ENCODE results near the gene CDH23. TPM values are rescaled to one million over a fixed set of nuclear protein-coding genes. Genes with fewer than 3 reads are reported as not detected.
A peak's percentile ranks its signal among the peaks of the same experiment; 100 is the strongest.

CDH23 gene
- total RNA-seq, 4 donors from 2014 or later: 7.1 to 56.2 (median 25.4) TPM

DNA sequence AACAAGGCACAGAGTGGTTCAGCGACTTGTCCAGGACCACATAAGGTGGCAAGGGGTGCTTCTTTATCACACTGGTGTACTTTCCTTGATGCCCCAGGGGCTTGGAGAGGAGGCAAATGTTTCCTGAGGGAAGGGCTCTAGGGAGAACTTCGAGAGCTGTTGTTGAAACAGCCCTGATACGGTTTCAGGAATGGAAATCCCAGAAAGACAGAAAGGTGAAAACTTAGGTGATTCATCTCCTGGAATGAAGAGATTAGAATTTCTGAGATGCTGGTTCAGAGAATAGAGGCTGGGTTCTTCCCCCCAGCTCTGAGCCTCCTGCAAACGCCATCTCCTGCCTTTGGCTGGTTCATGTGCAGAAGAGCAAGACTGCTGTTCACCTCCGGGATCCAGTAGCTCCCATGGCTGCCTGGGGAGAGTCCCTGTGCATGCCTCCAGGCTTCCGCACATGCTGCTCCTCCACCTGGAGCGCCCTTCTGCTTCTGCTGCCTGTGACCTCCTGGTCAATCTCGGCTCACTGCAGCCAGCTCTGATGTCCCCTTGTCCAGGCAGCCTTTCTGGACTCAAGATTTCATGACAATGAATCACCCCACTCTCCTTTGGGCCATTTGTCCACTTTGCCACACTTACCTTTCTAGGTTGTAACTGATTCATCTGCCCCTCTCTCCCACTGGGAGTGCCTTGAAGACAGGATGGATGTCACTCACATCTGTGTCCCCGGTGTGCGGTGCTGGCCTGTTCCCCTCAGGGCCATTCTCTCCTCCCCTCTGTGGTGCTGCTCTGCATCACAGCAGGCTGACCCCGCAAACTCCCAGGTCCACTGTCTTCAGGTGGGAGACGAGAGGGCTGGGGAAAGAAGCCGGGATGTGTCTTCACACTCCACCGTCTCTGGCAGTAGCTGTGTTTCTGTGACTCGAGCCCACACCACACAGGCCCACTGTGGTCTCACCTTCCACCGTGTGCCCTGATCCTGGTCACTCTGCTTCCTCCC, 3.6 kb upstream of the CDH23 start:
- no peaks in the 10 kb centered on the region for H3K36me3 ChIP-seq
- no peak overlapping the region for H3K27ac ChIP-seq
- DNase-seq: peak in 1 of 2 donors; percentile 2
- no peaks in the 10 kb centered on the region for H3K27me3 ChIP-seq
- intact Hi-C loops (cut with DNase I; ENCODE audit: low total_unique reads): loop anchor here (10.0 kb wide), 1 partner anchor 312 kb away; no protein-coding TSS in a partner anchor
- no peaks in the 10 kb centered on the region for H3K9me3 ChIP-seq
- TF ChIP-seq POLR2A (IDR thresholded peaks at IDR 0.05): no peak
- TF ChIP-seq, protein P1, sequence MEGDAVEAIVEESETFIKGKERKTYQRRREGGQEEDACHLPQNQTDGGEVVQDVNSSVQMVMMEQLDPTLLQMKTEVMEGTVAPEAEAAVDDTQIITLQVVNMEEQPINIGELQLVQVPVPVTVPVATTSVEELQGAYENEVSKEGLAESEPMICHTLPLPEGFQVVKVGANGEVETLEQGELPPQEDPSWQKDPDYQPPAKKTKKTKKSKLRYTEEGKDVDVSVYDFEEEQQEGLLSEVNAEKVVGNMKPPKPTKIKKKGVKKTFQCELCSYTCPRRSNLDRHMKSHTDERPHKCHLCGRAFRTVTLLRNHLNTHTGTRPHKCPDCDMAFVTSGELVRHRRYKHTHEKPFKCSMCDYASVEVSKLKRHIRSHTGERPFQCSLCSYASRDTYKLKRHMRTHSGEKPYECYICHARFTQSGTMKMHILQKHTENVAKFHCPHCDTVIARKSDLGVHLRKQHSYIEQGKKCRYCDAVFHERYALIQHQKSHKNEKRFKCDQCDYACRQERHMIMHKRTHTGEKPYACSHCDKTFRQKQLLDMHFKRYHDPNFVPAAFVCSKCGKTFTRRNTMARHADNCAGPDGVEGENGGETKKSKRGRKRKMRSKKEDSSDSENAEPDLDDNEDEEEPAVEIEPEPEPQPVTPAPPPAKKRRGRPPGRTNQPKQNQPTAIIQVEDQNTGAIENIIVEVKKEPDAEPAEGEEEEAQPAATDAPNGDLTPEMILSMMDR (IDR thresholded peaks at IDR 0.05): no peak
- H3K4me3 ChIP-seq: no peak overlapping the region
- H3K4me1 ChIP-seq: peaks cover 0 to 7% of the 10 kb centered on the region in 2 donors

DNA sequence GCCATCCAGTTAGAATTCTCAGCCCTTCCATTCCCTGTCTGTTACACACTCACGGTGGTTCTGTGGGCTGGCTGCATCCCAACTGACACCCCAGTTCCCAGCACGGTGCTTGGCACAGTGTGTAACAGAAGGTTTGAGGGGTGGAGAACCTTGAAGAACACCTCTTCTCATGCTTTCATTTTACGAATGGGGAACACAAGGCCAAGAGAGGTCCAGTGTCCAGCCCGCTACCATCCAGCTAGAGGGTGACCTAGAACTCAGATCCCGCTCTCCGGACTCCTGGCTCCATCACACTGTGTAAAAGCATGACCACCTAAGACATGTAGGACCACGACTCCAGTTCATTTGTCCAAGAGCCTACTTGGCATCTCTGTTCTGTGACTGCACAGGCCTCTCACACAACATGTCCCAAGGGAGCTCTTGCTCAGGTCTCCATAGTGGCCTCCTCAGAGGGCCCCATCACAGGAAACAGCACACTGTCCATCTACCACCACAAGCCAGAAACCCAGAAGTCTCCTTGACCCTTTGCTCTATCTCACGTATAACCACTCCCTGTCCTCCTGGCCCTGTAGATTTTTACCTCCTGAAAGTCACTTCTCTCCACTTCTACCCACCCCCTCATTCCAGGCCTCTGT, 2.8 kb upstream of the CDH23 start:
- intact Hi-C loops (cut with DNase I; ENCODE audit: low total_unique reads): loop anchor here (10.0 kb wide), 1 partner anchor 311 kb away; no protein-coding TSS in a partner anchor
- peaks cover 0 to under 1% of the 10 kb centered on the region in 2 donors for H3K27me3 ChIP-seq

DNA sequence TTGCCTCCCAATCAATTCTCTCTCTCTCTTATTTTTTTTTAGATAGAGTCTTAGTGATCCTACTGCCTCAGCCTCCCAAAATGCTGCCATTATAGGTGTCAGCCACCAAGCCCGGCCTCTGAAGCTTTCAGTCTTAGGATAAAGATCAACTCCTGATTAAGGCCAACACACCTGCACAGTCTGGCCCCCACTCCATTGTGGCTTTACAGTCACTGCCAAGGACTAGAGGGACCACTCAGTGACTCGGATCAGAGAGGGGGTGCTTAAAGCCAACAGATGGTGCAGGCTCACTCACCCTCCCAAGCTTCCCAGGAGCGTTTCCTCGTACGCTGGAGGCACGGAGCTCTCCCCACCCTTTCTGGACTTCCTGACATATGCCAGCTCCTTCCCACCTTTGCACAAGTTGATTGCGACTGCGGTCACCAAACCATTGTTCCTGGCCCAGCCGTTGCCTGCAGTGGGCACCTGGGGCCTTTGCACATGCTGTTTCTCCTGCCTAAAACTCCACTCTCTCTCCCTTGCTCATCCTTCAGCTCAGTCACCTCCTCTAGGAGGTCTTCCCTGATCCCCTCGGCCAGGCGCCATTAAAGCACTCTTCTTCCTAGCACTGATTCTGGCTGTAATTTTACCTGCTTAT, 1.7 kb upstream of the CDH23 start:
- Histone ChIP-seq H3K27me3 (peaks cover 0 to 3% of the 10 kb centered on the region in 2 donors), H3K27ac (no peak overlapping the region), H3K4me1 (peaks cover 0 to 8% of the 10 kb centered on the region in 2 donors), H3K4me3 (no peak overlapping the region), H3K9me3 (no peaks in the 10 kb centered on the region), H3K36me3 (no peaks in the 10 kb centered on the region)
- TF ChIP-seq POLR2A (IDR thresholded peaks at IDR 0.05): no peak
- TF ChIP-seq, protein P1 (IDR thresholded peaks at IDR 0.05): no peak
- intact Hi-C loops (cut with DNase I; ENCODE audit: low total_unique reads): loop anchor here (10.0 kb wide), 1 partner anchor 310 kb away; no protein-coding TSS in a partner anchor
- DNase-seq: no peak

More for the DNA sequence above, 2.8 kb upstream of the CDH23 start:
- Histone ChIP-seq H3K36me3 (no peaks in the 10 kb centered on the region), H3K9me3 (no peaks in the 10 kb centered on the region), H3K4me3 (no peak overlapping the region), H3K4me1 (peaks cover 0 to 8% of the 10 kb centered on the region in 2 donors), H3K27ac (no peak overlapping the region)
- TF ChIP-seq, protein P1 (IDR thresholded peaks at IDR 0.05): no peak
- TF ChIP-seq POLR2A (IDR thresholded peaks at IDR 0.05): no peak
- no peak for DNase-seq

DNA sequence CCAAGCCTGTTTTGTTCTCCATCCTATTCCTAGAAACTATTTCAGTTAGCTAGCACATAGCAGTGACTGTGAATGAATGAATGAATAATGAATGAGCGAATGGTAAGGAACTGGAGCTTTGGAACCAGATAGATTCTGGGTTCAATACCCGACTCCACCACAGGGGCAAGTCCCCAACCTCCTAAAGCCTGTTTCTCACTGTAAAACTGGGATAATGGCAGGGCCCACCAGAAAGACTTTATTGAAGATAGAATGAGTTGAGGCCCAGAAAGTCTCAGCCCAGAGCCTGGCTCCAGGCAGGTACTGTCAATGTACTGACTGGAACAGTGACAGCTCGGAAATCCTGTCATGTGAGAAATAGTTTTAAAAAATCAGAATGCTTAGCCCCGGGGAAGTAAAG, 1.1 kb upstream of the CDH23 start:
- H3K27ac ChIP-seq: no peak overlapping the region
- TF ChIP-seq POLR2A (IDR thresholded peaks at IDR 0.05): no peak
- TF ChIP-seq, protein P1 (IDR thresholded peaks at IDR 0.05): no peak

More for the DNA sequence above, 1.1 kb upstream of the CDH23 start:
- H3K4me1 ChIP-seq: peaks cover 0 to 8% of the 10 kb centered on the region in 2 donors
- H3K9me3 ChIP-seq: no peaks in the 10 kb centered on the region
- intact Hi-C loops (cut with DNase I; ENCODE audit: low total_unique reads): loop anchor here (10.0 kb wide), 1 partner anchor 309 kb away; no protein-coding TSS in a partner anchor
- DNase-seq: no peak
- H3K36me3 ChIP-seq: no peaks in the 10 kb centered on the region
- H3K27me3 ChIP-seq: peaks cover 0 to 3% of the 10 kb centered on the region in 2 donors
- H3K4me3 ChIP-seq: no peak overlapping the region

All from uterus (tissue), 4 donors.